Measurements from ENCODE around the gene IMP4.

The IMP4 gene

GRCh38 chr2:130357864-130358263 lies 15.2 kb downstream of the IMP4 start:
- no peaks in the 10 kb centered on the region for H3K4me1 ChIP-seq (ENCODE audit: insufficient read depth, low read length, poor library complexity, severe bottlenecking)
- H3F3A ChIP-seq (ENCODE audit: low read depth), result no peaks in the 10 kb centered on the region
- TF ChIP-seq CTCF (conservative IDR thresholded peaks at IDR 0.05; ENCODE audit: low read length) (no peak), EZH2phosphoT487 (IDR thresholded peaks at IDR 0.05; ENCODE audit: borderline replicate concordance) (no peak)
- H4K20me1 ChIP-seq (ENCODE audit: insufficient read depth, low read length, poor library complexity, severe bottlenecking), result no peaks in the 10 kb centered on the region
- no peak overlapping the region for H3K9ac ChIP-seq (ENCODE audit: low read depth, low read length, poor library complexity, severe bottlenecking)
- H3K4me3 ChIP-seq (ENCODE audit: low read length, poor library complexity, severe bottlenecking), result no peak overlapping the region
- H2AFZ ChIP-seq (ENCODE audit: low read length), result no peak overlapping the region
- H3K36me3 ChIP-seq (ENCODE audit: insufficient read depth, low read length), result no peaks in the 10 kb centered on the region
- no peak overlapping the region for H3K4me2 ChIP-seq (ENCODE audit: low read depth, low read length, poor library complexity, severe bottlenecking)
- H3K27me3 ChIP-seq (ENCODE audit: insufficient read depth, low read length, poor library complexity, severe bottlenecking), result no peaks in the 10 kb centered on the region
- no peaks in the 10 kb centered on the region for H3K9me2 ChIP-seq (replicated peaks; ENCODE audit: low read depth, low read length)
- H3K79me2 ChIP-seq (ENCODE audit: insufficient read depth, low read length), result no peaks in the 10 kb centered on the region
- H3K9me3 ChIP-seq (ENCODE audit: insufficient read depth, low read depth, low read length), result no peaks in the 10 kb centered on the region

DNA sequence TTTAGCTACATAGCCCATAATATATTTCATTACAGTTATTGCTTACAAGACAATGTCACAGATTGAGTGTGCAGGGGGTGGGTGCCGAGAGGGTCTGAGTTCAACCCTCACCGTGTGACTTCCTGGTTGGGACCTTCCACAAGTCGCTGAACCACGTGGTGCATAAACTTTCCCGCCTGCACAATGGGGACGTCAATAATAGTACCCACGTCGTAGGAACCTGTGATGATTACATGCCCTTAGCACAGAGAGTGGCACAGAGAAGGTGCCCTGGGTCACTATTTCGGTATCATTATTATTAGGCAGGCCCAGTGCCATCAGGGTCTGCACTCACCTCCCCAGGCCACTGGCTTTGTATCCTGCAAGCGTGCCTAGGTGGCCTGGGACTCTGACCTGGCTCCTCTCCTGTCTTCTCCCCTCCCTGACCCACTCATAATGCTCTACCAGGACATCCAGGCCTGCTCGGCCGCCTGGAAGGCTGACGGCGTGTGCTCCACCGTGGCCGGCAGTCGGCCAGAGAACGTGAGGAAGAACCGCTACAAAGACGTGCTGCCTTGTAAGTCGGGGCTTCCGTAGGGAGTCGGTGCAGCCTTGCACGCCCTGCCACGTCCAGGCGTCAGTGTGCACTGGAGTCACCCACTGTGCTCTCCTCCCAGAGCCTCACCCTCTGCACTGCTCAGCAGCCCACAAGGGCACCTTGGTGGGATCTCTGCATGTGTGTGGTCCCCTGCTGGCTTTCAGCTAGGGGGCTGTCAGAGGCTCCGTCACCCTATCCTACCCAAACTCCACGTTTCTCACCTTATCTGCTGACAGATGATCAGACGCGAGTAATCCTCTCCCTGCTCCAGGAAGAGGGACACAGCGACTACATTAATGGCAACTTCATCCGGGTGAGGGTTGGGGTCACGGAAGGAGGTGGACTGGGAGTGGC lies 16.0 kb downstream of the IMP4 start:
- H3K36me3 ChIP-seq (ENCODE audit: insufficient read depth, low read length), result no peaks in the 10 kb centered on the region
- H4K20me1 ChIP-seq (ENCODE audit: insufficient read depth, low read length, poor library complexity, severe bottlenecking), result no peaks in the 10 kb centered on the region
- H3K79me2 ChIP-seq (ENCODE audit: insufficient read depth, low read length), result no peaks in the 10 kb centered on the region

DNA sequence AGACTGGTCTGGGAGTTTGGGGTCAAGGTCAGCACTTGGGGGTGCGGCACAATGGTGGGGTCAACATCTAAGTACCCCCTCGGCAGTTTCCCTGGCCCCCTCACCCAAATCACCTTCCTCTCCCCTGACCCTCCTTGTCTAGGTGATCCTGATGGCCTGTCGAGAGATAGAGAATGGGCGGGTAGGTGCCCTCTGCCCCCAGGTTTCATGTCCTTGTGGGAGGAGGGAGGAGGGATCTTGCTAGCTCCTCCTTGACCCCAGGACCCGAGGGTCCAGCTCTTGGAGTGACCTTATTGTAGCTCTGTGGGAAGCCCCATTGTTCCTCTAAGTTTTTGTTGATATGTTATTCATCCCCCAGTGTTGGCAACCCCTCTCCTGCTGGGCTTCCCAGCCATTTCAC lies 16.8 kb downstream of the IMP4 start:
- TF ChIP-seq CTCF (conservative IDR thresholded peaks at IDR 0.05; ENCODE audit: low read length) (no peak), EZH2phosphoT487 (IDR thresholded peaks at IDR 0.05; ENCODE audit: borderline replicate concordance) (no peak)
- Histone ChIP-seq H3K9me2 (replicated peaks; ENCODE audit: low read depth, low read length) (no peaks in the 10 kb centered on the region), H3K4me1 (ENCODE audit: insufficient read depth, low read length, poor library complexity, severe bottlenecking) (no peaks in the 10 kb centered on the region), H3K4me2 (ENCODE audit: low read depth, low read length, poor library complexity, severe bottlenecking) (no peak overlapping the region), H3K79me2 (ENCODE audit: insufficient read depth, low read length) (no peaks in the 10 kb centered on the region), H3K9me3 (ENCODE audit: insufficient read depth, low read depth, low read length) (no peaks in the 10 kb centered on the region), H2AFZ (ENCODE audit: low read length) (no peak overlapping the region), H4K20me1 (ENCODE audit: insufficient read depth, low read length, poor library complexity, severe bottlenecking) (no peaks in the 10 kb centered on the region), H3K9ac (ENCODE audit: low read depth, low read length, poor library complexity, severe bottlenecking) (no peak overlapping the region), H3F3A (ENCODE audit: low read depth) (no peaks in the 10 kb centered on the region), H3K36me3 (ENCODE audit: insufficient read depth, low read length) (no peaks in the 10 kb centered on the region), H3K27me3 (ENCODE audit: insufficient read depth, low read length, poor library complexity, severe bottlenecking) (no peaks in the 10 kb centered on the region), H3K4me3 (ENCODE audit: low read length, poor library complexity, severe bottlenecking) (no peak overlapping the region)

More for the DNA sequence above, 16.0 kb downstream of the IMP4 start:
- Histone ChIP-seq H3K4me3 (ENCODE audit: low read length, poor library complexity, severe bottlenecking) (no peak overlapping the region), H3K4me1 (ENCODE audit: insufficient read depth, low read length, poor library complexity, severe bottlenecking) (no peaks in the 10 kb centered on the region), H3K4me2 (ENCODE audit: low read depth, low read length, poor library complexity, severe bottlenecking) (no peak overlapping the region), H3K27me3 (ENCODE audit: insufficient read depth, low read length, poor library complexity, severe bottlenecking) (no peaks in the 10 kb centered on the region), H2AFZ (ENCODE audit: low read length) (no peak overlapping the region), H3K9me3 (ENCODE audit: insufficient read depth, low read depth, low read length) (no peaks in the 10 kb centered on the region), H3K9ac (ENCODE audit: low read depth, low read length, poor library complexity, severe bottlenecking) (no peak overlapping the region), H3K9me2 (replicated peaks; ENCODE audit: low read depth, low read length) (no peaks in the 10 kb centered on the region), H3F3A (ENCODE audit: low read depth) (no peaks in the 10 kb centered on the region)
- TF ChIP-seq EZH2phosphoT487 (IDR thresholded peaks at IDR 0.05; ENCODE audit: borderline replicate concordance) (no peak), CTCF (conservative IDR thresholded peaks at IDR 0.05; ENCODE audit: low read length) (no peak)

Measured in Loucy (cell line).